GM19193 (cell line): Measurements from ENCODE around the gene ANAPC5.

Experiments
- POLR2A ChIP-seq: IDR thresholded peaks from 4 replicates; pipeline ENCODE4 v1.6.1; 2011; ENCODE audit not compliant: insufficient read depth, insufficient read length; ENCODE audit errors: extremely low read depth

Gene ANAPC5

GRCh38 chr12:121351820-121352681, at the start of gene ANAPC5:
ANAPC5 (minus strand) TSS chr12:121352411; CDS start chr12:121352340, 71 bp downstream.
- peak; percentile 99 for TF ChIP-seq POLR2A

GRCh38 chr12:121400332-121401139, 48.3 kb upstream of the ANAPC5 start:
- TF ChIP-seq POLR2A, result peak; percentile 51

GRCh38 chr12:121399391-121400331, 47.5 kb upstream of the ANAPC5 start, which contains the start of gene RNF34:
RNF34 (plus strand) TSS chr12:121400118; CDS start chr12:121400213, 95 bp downstream.
- peak; percentile 99 for TF ChIP-seq POLR2A

- no peak for TF ChIP-seq POLR2A
Observed at GRCh38 chr12:121398355-121398754, 46.1 kb upstream of the ANAPC5 start.

GRCh38 chr12:121397521-121397920, 45.3 kb upstream of the ANAPC5 start:
- no peak for TF ChIP-seq POLR2A

- TF ChIP-seq POLR2A, result no peak
Observed at GRCh38 chr12:121392325-121392716, 40.1 kb upstream of the ANAPC5 start.

GRCh38 chr12:121391619-121392324, 39.6 kb upstream of the ANAPC5 start:
- TF ChIP-seq POLR2A, result no peak

- TF ChIP-seq POLR2A, result no peak
Observed at GRCh38 chr12:121390856-121391255, 38.6 kb upstream of the ANAPC5 start.

GRCh38 chr12:121388421-121388981, 36.3 kb upstream of the ANAPC5 start:
- no peak for TF ChIP-seq POLR2A

GRCh38 chr12:121383601-121384021, 31.4 kb upstream of the ANAPC5 start:
- TF ChIP-seq POLR2A, result no peak

GRCh38 chr12:121379945-121380344, 27.7 kb upstream of the ANAPC5 start:
- no peak for TF ChIP-seq POLR2A

- TF ChIP-seq POLR2A, result no peak
Observed at GRCh38 chr12:121378736-121379135, 26.5 kb upstream of the ANAPC5 start.
